HK-2 (cell line): Measurements from ENCODE around the gene EIF5A.
A peak's percentile ranks its signal among the peaks of the same experiment; 100 is the strongest.

Experiments used
- DNase-seq: peaks from one replicate; pipeline ENCODE4 v3.0.0-alpha.2; 2018; ENCODE audit not compliant: unreplicated experiment

Gene EIF5A

GRCh38 chr17:7355053-7355452 lies 47.6 kb downstream of the EIF5A start, which contains the start of gene TMEM95:
Gene TMEM95, plus strand, starts transcription at chr17:7355156. Its CDS starts 49 bp downstream, at chr17:7355205.
- peak; percentile 68 for DNase-seq

DNA sequence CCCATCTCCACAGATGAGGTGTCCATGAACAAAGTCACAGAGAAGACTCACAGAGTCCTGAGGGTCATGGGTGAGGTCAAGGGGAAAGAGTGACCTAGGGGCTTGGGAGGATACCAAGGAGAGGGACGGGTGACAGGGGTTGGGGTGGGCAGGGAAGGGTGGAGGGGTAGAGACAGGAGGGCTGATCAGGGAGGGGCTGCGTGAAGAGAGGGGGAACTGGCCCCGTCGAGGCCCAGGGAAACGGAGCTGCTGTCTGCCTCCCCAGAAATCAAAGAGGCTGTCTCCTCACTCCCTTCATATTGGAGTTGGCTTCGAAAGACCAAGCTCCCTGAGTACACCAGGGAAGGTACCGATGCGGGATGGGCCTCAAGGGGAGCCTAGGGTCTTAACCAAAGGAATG lies 48.1 kb downstream of the EIF5A start:
- DNase-seq: no peak

DNA sequence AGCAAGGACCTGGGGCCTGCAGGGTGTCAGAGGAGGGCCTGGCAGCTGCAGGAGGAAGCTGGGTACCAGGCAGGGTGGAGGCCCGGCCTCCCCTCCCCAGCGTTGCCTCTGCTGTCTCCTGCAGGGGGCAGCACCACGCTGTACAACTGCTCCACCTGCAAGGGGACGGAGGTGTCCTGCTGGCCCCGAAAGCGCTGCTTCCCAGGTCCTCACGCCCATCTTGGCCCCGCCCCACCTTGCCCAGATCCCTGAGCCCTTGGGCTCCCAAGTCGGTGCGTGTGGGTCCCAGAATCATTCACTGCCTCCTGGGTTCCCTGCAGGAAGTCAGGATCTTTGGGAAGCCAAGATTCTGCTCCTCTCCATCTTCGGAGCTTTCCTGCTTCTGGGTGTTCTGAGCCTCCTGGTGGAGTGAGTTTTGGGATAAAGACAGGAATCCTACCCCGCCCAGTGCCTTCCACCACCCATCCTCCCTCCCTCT lies 48.7 kb downstream of the EIF5A start:
- peak; percentile 85 for DNase-seq

DNA sequence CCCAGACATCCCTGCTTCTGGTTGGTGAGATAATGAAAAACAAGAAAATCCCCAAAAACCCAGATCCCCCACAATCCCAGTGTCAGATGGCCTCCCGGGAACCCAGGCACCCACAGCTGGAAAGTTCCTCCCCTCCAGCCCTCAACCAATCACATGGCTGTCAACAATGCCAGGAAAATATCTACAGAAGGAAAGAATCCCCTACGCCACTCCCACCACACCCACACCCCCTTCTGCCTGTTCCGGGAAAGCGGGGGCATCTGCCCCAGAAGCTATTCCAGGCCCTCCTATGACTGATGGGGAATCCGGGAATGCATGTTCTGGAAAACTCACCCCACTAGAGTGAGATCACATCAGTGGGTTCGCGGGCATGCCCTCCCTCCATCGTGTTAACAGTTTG lies 49.3 kb downstream of the EIF5A start:
- DNase-seq: no peak

GRCh38 chr17:7357381-7357780 lies 50.0 kb downstream of the EIF5A start:
- DNase-seq: no peak

- DNase-seq: no peak
Measured at GRCh38 chr17:7361906-7362305, 54.5 kb downstream of the EIF5A start.
